Natural killer cell (primary cell): ENCODE measurements around the gene CLIC5. TPM values are rescaled to one million over a fixed set of nuclear protein-coding genes. Genes with fewer than 3 reads are reported as not detected.

ENCODE experiments used
- ATAC-seq, 3 donors: fragments of 150-1000 bp in 2 of 3; fragments of 200-7000 bp in 1 of 3; cut with Tn5 transposase; 1 replicate in 1 of 3; 2 replicates in 2 of 3; pipeline ENCODE4 v1.10.0; 2021; ENCODE audit warnings: mild to moderate bottlenecking in 2 of 3, moderate library complexity in 2 of 3
- DNase-seq, 2 donors: peaks; one replicate each; pipeline versions ENCODE4 v3.0.0 to v3.0.0-alpha.2; 2013 to 2021; ENCODE audit warnings: mixed read lengths in 1 of 2
- H3K27ac ChIP-seq: one replicate; pipeline ENCODE4 v1.5.1; 2013; ENCODE audit warnings: mild to moderate bottlenecking, low read length
- H3K27me3 ChIP-seq: one replicate; pipeline ENCODE4 v1.6.1; 2013; ENCODE audit warnings: low read length; ENCODE audit not compliant: control insufficient read depth, insufficient read depth
- H3K36me3 ChIP-seq: one replicate; pipeline ENCODE4 v1.6.1; 2013; ENCODE audit warnings: low read length; ENCODE audit not compliant: control insufficient read depth, insufficient read depth
- H3K4me1 ChIP-seq: one replicate; pipeline ENCODE4 v1.6.1; 2013; ENCODE audit warnings: low read length; ENCODE audit not compliant: control insufficient read depth, insufficient read depth
- H3K4me3 ChIP-seq: one replicate; pipeline ENCODE4 v1.5.1; 2013; ENCODE audit warnings: low read length
- H3K9me3 ChIP-seq: one replicate; pipeline ENCODE4 v1.6.1; 2013; ENCODE audit warnings: low read length; ENCODE audit not compliant: control insufficient read depth, insufficient read depth
- H3K27ac Mint-ChIP-seq, 2 donors: one replicate each; pipeline ENCODE4 v1.8.0; 2022; ENCODE audit warnings: mild to moderate bottlenecking in 2 of 2, mixed read lengths in 2 of 2, moderate library complexity in 1 of 2
- H3K27me3 Mint-ChIP-seq, 2 donors: one replicate each; pipeline ENCODE4 v1.8.0; 2022; ENCODE audit warnings: low read depth in 2 of 2, mixed read lengths in 2 of 2
- H3K36me3 Mint-ChIP-seq: one replicate; pipeline ENCODE4 v1.8.0; 2022; ENCODE audit warnings: mixed read lengths
- H3K4me1 Mint-ChIP-seq, 2 donors: one replicate each; pipeline ENCODE4 v1.8.0; 2022; ENCODE audit warnings: mixed read lengths in 2 of 2
- H3K4me3 Mint-ChIP-seq: one replicate; pipeline ENCODE4 v1.8.0; 2022; ENCODE audit warnings: mild to moderate bottlenecking, moderate library complexity, mixed read lengths
- H3K9me3 Mint-ChIP-seq, 2 donors: one replicate each; pipeline ENCODE4 v1.8.0; 2022; ENCODE audit warnings: mixed read lengths in 2 of 2
- CTCF ChIP-seq: fragments of 200-600 bp; IDR thresholded peaks from one replicate; pipeline ENCODE4 v1.8.0; 2022; ENCODE audit warnings: antibody characterized with exemption
- WGBS: methylation state at CpG from one replicate; pipeline ENCODE4 v1.1.7; 2013; ENCODE audit warnings: missing lambda C conversion rate; ENCODE audit not compliant: insufficient coverage; 5-methylcytosine and 5-hydroxymethylcytosine counted together
- intact Hi-C: fragments of 100-400 bp; cut with micrococcal nuclease; formaldehyde crosslinking; loops from one replicate; pipeline ENCODE4 v1.14.2; 2022
- total RNA-seq, 4 donors: library from RNA; stranded (reverse); fragments of 120-200 nt in 1 of 4; gene quantifications; one replicate each; pipeline versions ENCODE4 v1.2.3 to v1.2.4, GENCODE V29; 2013 to 2022

Gene CLIC5
- total RNA-seq, 3 donors from 2014 or later (not counting 1 experiment from before 2014, with no cell fraction given): 0.52 to 1.7 (median 1.4) TPM

GRCh38 chr6:46052479-46052878, 36.8 kb upstream of the CLIC5 start:
- Histone ChIP-seq H3K27me3 (peaks cover 2% of the 10 kb centered on the region), H3K4me3 (no peak overlapping the region), H3K4me1 (no peaks in the 10 kb centered on the region), H3K9me3 (no peaks in the 10 kb centered on the region), H3K27ac (no peak overlapping the region), H3K36me3 (no peaks in the 10 kb centered on the region)
- Mint-ChIP-seq H3K4me3 (no peak overlapping the region), H3K36me3 (no peaks in the 10 kb centered on the region), H3K27ac (no peak overlapping the region), H3K27me3 (peaks cover 16 to 27% of the 10 kb centered on the region in 2 donors), H3K9me3 (no peaks in the 10 kb centered on the region), H3K4me1 (peaks cover 0 to 6% of the 10 kb centered on the region in 2 donors)
- no peak for TF ChIP-seq CTCF
- 100% methylated on average over 1 of the region's 1 CpG for WGBS
- ATAC-seq (no peak), DNase-seq (no peak)
- intact Hi-C loops: no loop called here

- TF ChIP-seq CTCF: no peak
- DNase-seq (no peak), ATAC-seq (no peak)
- no peaks in the 10 kb centered on the region for H3K4me1 ChIP-seq
- H3K9me3 Mint-ChIP-seq: no peaks in the 10 kb centered on the region
- no peak overlapping the region for H3K4me3 ChIP-seq
- intact Hi-C loops: no loop called here
- H3K27ac ChIP-seq: no peak overlapping the region
- no peaks in the 10 kb centered on the region for H3K27me3 ChIP-seq
- no peak overlapping the region for H3K4me3 Mint-ChIP-seq
- H3K27me3 Mint-ChIP-seq: peaks cover 14 to 22% of the 10 kb centered on the region in 2 donors
- no peak overlapping the region for H3K27ac Mint-ChIP-seq
- no peaks in the 10 kb centered on the region for H3K36me3 ChIP-seq
- no peaks in the 10 kb centered on the region for H3K36me3 Mint-ChIP-seq
- H3K9me3 ChIP-seq: no peaks in the 10 kb centered on the region
- H3K4me1 Mint-ChIP-seq: peaks cover 0 to 6% of the 10 kb centered on the region in 2 donors
These were observed 36.3 kb upstream of the CLIC5 start for GRCh38 chr6:46051962-46052361.

GRCh38 chr6:46050845-46051405, 35.3 kb upstream of the CLIC5 start:
- Histone ChIP-seq H3K36me3 (no peaks in the 10 kb centered on the region), H3K4me3 (no peak overlapping the region), H3K9me3 (no peaks in the 10 kb centered on the region), H3K27me3 (no peaks in the 10 kb centered on the region), H3K4me1 (no peaks in the 10 kb centered on the region), H3K27ac (no peak overlapping the region)
- Mint-ChIP-seq H3K27me3 (peaks cover 11 to 12% of the 10 kb centered on the region in 2 donors), H3K4me1 (peaks cover 0 to 6% of the 10 kb centered on the region in 2 donors), H3K4me3 (no peak overlapping the region), H3K27ac (no peak overlapping the region), H3K36me3 (no peaks in the 10 kb centered on the region), H3K9me3 (no peaks in the 10 kb centered on the region)
- no peak for ATAC-seq
- no peak for DNase-seq
- intact Hi-C loops: no loop called here
- TF ChIP-seq CTCF: no peak

- no peak for ATAC-seq
- intact Hi-C loops: no loop called here
- Histone ChIP-seq H3K4me1 (no peaks in the 10 kb centered on the region), H3K9me3 (no peaks in the 10 kb centered on the region), H3K27ac (no peak overlapping the region), H3K4me3 (no peak overlapping the region), H3K36me3 (no peaks in the 10 kb centered on the region), H3K27me3 (no peaks in the 10 kb centered on the region)
- TF ChIP-seq CTCF: no peak
- no peak overlapping the region for H3K27ac Mint-ChIP-seq
- no peaks in the 10 kb centered on the region for H3K36me3 Mint-ChIP-seq
- no peaks in the 10 kb centered on the region for H3K9me3 Mint-ChIP-seq
- no peak for DNase-seq
- no peak overlapping the region for H3K4me3 Mint-ChIP-seq
- WGBS: 93% methylated on average over 3 of the region's 3 CpGs
- no peaks in the 10 kb centered on the region for H3K4me1 Mint-ChIP-seq
- H3K27me3 Mint-ChIP-seq: peaks cover 7 to 9% of the 10 kb centered on the region in 2 donors
These were observed 33.1 kb upstream of the CLIC5 start for GRCh38 chr6:46048646-46049297.
